B cell (primary cell): ENCODE results near the gene HMG20A. TPM values are rescaled to one million over a fixed set of nuclear protein-coding genes. Genes with fewer than 3 reads are reported as not detected.

ENCODE experiments used
- ATAC-seq: fragments of 200-7000 bp; cut with Tn5 transposase; one replicate; pipeline ENCODE4 v1.10.0; 2021; ENCODE audit warnings: low read depth, mild to moderate bottlenecking, moderate number of reproducible peaks, moderate library complexity
- CTCF ChIA-PET: fragments of 350-600 bp; sonication (Branson Sonifier 250); formaldehyde crosslinking; loops from one replicate; lab custom pipeline; 2021; ENCODE audit warnings: antibody characterized with exemption, inconsistent platforms; lab: Charles Lee
- POLR2A ChIA-PET: fragments of 350-600 bp; sonication (Branson Sonifier 250); formaldehyde crosslinking; loops from one replicate; lab custom pipeline; 2021; ENCODE audit warnings: antibody characterized with exemption; lab: Charles Lee
- DNase-seq: peaks from one replicate; pipeline ENCODE4 v3.0.0; 2013
- H2AFZ ChIP-seq: 2 replicates; pipeline ENCODE4 v1.6.1; 2012; ENCODE audit warnings: mild to moderate bottlenecking, low read depth, low read length; ENCODE audit not compliant: insufficient read depth, poor library complexity, severe bottlenecking
- H3K27ac ChIP-seq, 2 donors: 1 replicate in 1 of 2; 2 replicates in 1 of 2; pipeline ENCODE4 v1.5.1; 2012 to 2013; ENCODE audit warnings: low read length in 2 of 2, mild to moderate bottlenecking in 2 of 2, moderate library complexity in 1 of 2
- H3K27me3 ChIP-seq, 4 experiments: fragments of 200-600 bp in 1 of 4; sonication (generic) in 1 of 4; replicated peaks in 1 of 4; 1 replicate in 2 of 4; 2 replicates in 2 of 4; pipeline versions ENCODE4 v1.6.1 to v1.7.0; 2013 to 2016; ENCODE audit warnings: low read length in 3 of 4, mild to moderate bottlenecking in 2 of 4, mixed read lengths in 1 of 4, moderate library complexity in 1 of 4; ENCODE audit not compliant: insufficient read depth in 4 of 4, control insufficient read depth in 3 of 4; ENCODE audit errors: control extremely low read depth in 1 of 4
- H3K36me3 ChIP-seq, 2 experiments: replicated peaks in 1 of 2; 1 replicate in 1 of 2; 2 replicates in 1 of 2; pipeline versions ENCODE4 v1.6.1 to v1.7.1; 2013; ENCODE audit warnings: low read length in 1 of 2; ENCODE audit not compliant: insufficient read depth in 2 of 2, control insufficient read depth in 1 of 2; ENCODE audit errors: control extremely low read depth in 1 of 2, extremely low read depth in 1 of 2
- H3K4me1 ChIP-seq, 2 donors: fragments of 200-600 bp in 1 of 2; sonication (generic) in 1 of 2; 1 replicate in 1 of 2; 2 replicates in 1 of 2; pipeline versions ENCODE4 v1.5.1 to v1.6.1; 2013 to 2017; ENCODE audit warnings: low read length in 2 of 2; ENCODE audit not compliant: control insufficient read depth in 2 of 2, insufficient read depth in 2 of 2
- H3K4me2 ChIP-seq: replicated peaks from 2 replicates; pipeline ENCODE3; 2012; ENCODE audit warnings: mild to moderate bottlenecking, low read depth, low read length; ENCODE audit not compliant: poor library complexity, severe bottlenecking
- H3K4me3 ChIP-seq, 5 experiments: fragments of 200-600 bp in 1 of 5; sonication (generic) in 1 of 5; 1 replicate in 3 of 5; 2 replicates in 2 of 5; pipeline versions ENCODE4 v1.5.1 to v1.7.0; 2011 to 2016; ENCODE audit warnings: low read length in 4 of 5, mild to moderate bottlenecking in 4 of 5, low read depth in 2 of 5, control low read depth in 1 of 5, moderate library complexity in 1 of 5; ENCODE audit not compliant: insufficient read depth in 1 of 5; ENCODE audit errors: control extremely low read depth in 1 of 5, extremely low read depth in 1 of 5
- H3K79me2 ChIP-seq: fragments of 200-600 bp; sonication (generic); one replicate; pipeline ENCODE4 v1.6.0; 2016; ENCODE audit warnings: low read length; ENCODE audit not compliant: control insufficient read depth, insufficient read depth
- H3K9ac ChIP-seq: fragments of 200-600 bp; sonication (generic); 2 replicates; pipeline ENCODE4 v1.6.1; 2017; ENCODE audit warnings: mild to moderate bottlenecking, low read length, moderate library complexity
- H3K9me3 ChIP-seq, 3 donors: one replicate each; pipeline versions ENCODE4 v1.6.1 to v1.7.1; 2013; ENCODE audit warnings: low read length in 2 of 3; ENCODE audit not compliant: control insufficient read depth in 2 of 3, insufficient read depth in 1 of 3; ENCODE audit errors: control extremely low read depth in 1 of 3
- H4K20me1 ChIP-seq: 2 replicates; pipeline ENCODE4 v1.6.0; 2012; ENCODE audit warnings: mild to moderate bottlenecking, low read length; ENCODE audit not compliant: insufficient read depth, control insufficient read depth, poor library complexity, severe bottlenecking
- H3K27ac Mint-ChIP-seq: one replicate; pipeline ENCODE4 v1.8.0; 2021; ENCODE audit warnings: mixed read lengths
- H3K27me3 Mint-ChIP-seq: one replicate; pipeline ENCODE4 v1.8.0; 2021; ENCODE audit warnings: mixed read lengths
- H3K4me1 Mint-ChIP-seq: one replicate; pipeline ENCODE4 v1.8.0; 2021; ENCODE audit warnings: mixed read lengths
- H3K4me3 Mint-ChIP-seq: one replicate; pipeline ENCODE4 v1.8.0; 2021; ENCODE audit warnings: mixed read lengths
- H3K9me3 Mint-ChIP-seq: one replicate; pipeline ENCODE4 v1.8.0; 2022; ENCODE audit warnings: mixed read lengths; ENCODE audit not compliant: insufficient read depth
- CTCF ChIP-seq: fragments of 200-600 bp; IDR thresholded peaks from one replicate; pipeline ENCODE4 v1.8.0; 2022; ENCODE audit warnings: antibody characterized with exemption, mild to moderate bottlenecking
- EZH2 ChIP-seq: IDR thresholded peaks from 2 replicates; pipeline ENCODE4 v1.6.1; 2012; ENCODE audit warnings: borderline replicate concordance, low read depth, mild to moderate bottlenecking, moderate library complexity, low read length; ENCODE audit not compliant: insufficient read depth, poor library complexity, severe bottlenecking
- WGBS: methylation state at CpG from one replicate; pipeline ENCODE4 v1.1.5; 2013; ENCODE audit warnings: missing lambda C conversion rate; ENCODE audit not compliant: insufficient coverage; 5-methylcytosine and 5-hydroxymethylcytosine counted together
- intact Hi-C: fragments of 100-400 bp; cut with micrococcal nuclease; formaldehyde crosslinking; loops from one replicate; pipeline ENCODE4 v1.10.0; 2022
- polyA plus RNA-seq: library from polyadenylated mRNA; depleted of rRNA; stranded (reverse); fragments of >200 nt; gene quantifications from 2 replicates; pipeline ENCODE4 v1.2.3, GENCODE V29; 2012
- total RNA-seq, 2 donors: library from RNA; stranded (reverse); fragments of 120-200 nt in 1 of 2; gene quantifications; 1 replicate in 1 of 2; 2 replicates in 1 of 2; pipeline versions ENCODE4 v1.2.3 to v1.2.4, GENCODE V29; 2013 to 2022

The HMG20A gene
- total and polyA plus RNA-seq, 2 donors (not counting 1 experiment from before 2014, with no cell fraction given): 26.1 to 63.5 TPM

GRCh38 chr15:77475001-77475400, 54.3 kb downstream of the HMG20A start:
- H3K4me1 ChIP-seq: no peaks in the 10 kb centered on the region
- H3K4me1 Mint-ChIP-seq: no peaks in the 10 kb centered on the region
- H3K9me3 Mint-ChIP-seq: no peaks in the 10 kb centered on the region
- no peak overlapping the region for H2AFZ ChIP-seq
- no peak overlapping the region for H3K27ac Mint-ChIP-seq
- DNase-seq (no peak), ATAC-seq (no peak)
- no peak overlapping the region for H3K27ac ChIP-seq
- peaks cover 0 to 71% of the 10 kb centered on the region in 2 experiments for H3K36me3 ChIP-seq
- TF ChIP-seq EZH2: no peak
- TF ChIP-seq CTCF: no peak
- no peak overlapping the region for H3K4me2 ChIP-seq
- no peak overlapping the region for H3K4me3 Mint-ChIP-seq
- no peaks in the 10 kb centered on the region for H3K79me2 ChIP-seq
- H4K20me1 ChIP-seq: no peaks in the 10 kb centered on the region
- H3K4me3 ChIP-seq: no peak overlapping the region
- intact Hi-C loops: no loop called here
- ChIA-PET CTCF (interaction anchor here (0.9 to 1.2 kb wide), 2 partner anchors 356 to 440 kb away, joined by 3 read pairs; no protein-coding TSS in a partner anchor), POLR2A (no interaction called here)
- no peaks in the 10 kb centered on the region for H3K27me3 ChIP-seq
- no peaks in the 10 kb centered on the region for H3K27me3 Mint-ChIP-seq
- H3K9ac ChIP-seq: no peak overlapping the region
- H3K9me3 ChIP-seq: no peaks in the 10 kb centered on the region
- WGBS: no CpG with 5 or more reads among the region's 2 CpGs

DNA sequence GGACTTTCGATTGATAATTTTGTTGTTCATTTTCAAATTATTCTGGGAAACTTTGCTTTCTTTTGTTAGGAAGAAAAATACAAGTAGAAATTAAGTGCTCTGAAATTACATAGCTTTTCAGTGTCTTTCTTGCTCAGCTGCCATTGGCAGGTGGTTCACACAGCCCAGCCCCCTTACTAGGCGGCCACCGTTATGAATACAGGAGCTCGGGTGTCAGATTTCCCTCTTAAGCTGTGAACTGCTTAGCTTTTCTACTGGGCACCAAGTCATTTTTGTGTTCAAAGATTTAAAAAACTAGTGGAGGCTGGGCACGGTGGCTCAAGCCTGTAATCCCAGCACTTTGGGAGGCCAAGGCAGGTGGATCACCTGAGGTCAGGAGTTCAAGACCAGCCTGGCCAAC, 55.2 kb downstream of the HMG20A start:
- CTCF ChIA-PET: interaction anchor here (0.7 to 1.2 kb wide), 3 partner anchors 12 to 357 kb away, joined by 3 to 4 read pairs (median 3); no protein-coding TSS in a partner anchor
- H3K4me2 ChIP-seq: no peak overlapping the region
- Mint-ChIP-seq H3K9me3 (no peaks in the 10 kb centered on the region), H3K4me3 (no peak overlapping the region), H3K4me1 (no peaks in the 10 kb centered on the region), H3K27me3 (no peaks in the 10 kb centered on the region), H3K27ac (no peak overlapping the region)
- ATAC-seq (no peak), DNase-seq (no peak)
- 100% methylated on average over 4 of the region's 5 CpGs for WGBS
- H2AFZ ChIP-seq: no peak overlapping the region
- TF ChIP-seq EZH2 (no peak), CTCF (no peak)
- peaks cover 0 to 72% of the 10 kb centered on the region in 2 experiments for H3K36me3 ChIP-seq
- no peak overlapping the region for H3K27ac ChIP-seq
- H3K79me2 ChIP-seq: no peaks in the 10 kb centered on the region
- H4K20me1 ChIP-seq: no peaks in the 10 kb centered on the region
- POLR2A ChIA-PET: no interaction called here
- H3K27me3 ChIP-seq: no peaks in the 10 kb centered on the region
- no peaks in the 10 kb centered on the region for H3K9me3 ChIP-seq
- no peak overlapping the region for H3K4me3 ChIP-seq
- no peaks in the 10 kb centered on the region for H3K4me1 ChIP-seq
- intact Hi-C loops: no loop called here
- no peak overlapping the region for H3K9ac ChIP-seq
